K562 (cell line): ENCODE measurements around the gene VWA7. TPM values are rescaled to one million over a fixed set of nuclear protein-coding genes. Genes with fewer than 3 reads are reported as not detected.
A peak's percentile ranks its signal among the peaks of the same experiment; 100 is the strongest.
"Not testable (repeated sequence)": the region's sequence is repeated elsewhere in the genome, so short reads cannot be mapped to it uniquely, and the experiment has no call there.

ENCODE experiments used
- ATAC-seq: fragments of 200-7000 bp; cut with Tn5 transposase; 3 replicates; pipeline ENCODE4 v1.9.1; 2020; ENCODE audit warnings: moderate library complexity
- BruUV-seq: library from RNA; stranded (reverse); fragments of 400-500 nt; replicated peaks from 2 replicates; lab custom pipeline; 2021; lab: Mats Ljungman, UMichigan
- CTCF ChIA-PET: fragments of 300-600 bp; formaldehyde crosslinking; extraction: SDS; loops from one replicate; lab custom pipeline; 2021; ENCODE audit warnings: low intra/inter-chr PET ratio; lab: Yijun Ruan, JAX
- POLR2A ChIA-PET: fragments of 300-600, 350-650 bp; sonication (Branson Sonifier 250); formaldehyde crosslinking; extraction: SDS; loops from one replicate; lab custom pipeline; 2021; ENCODE audit warnings: antibody characterized with exemption, inconsistent platforms; lab: Yijun Ruan, JAX
- DNase-seq, 4 experiments: peaks; one replicate each; pipeline versions ENCODE4 v3.0.0 to v3.0.0-alpha.2; 2011 to 2018; ENCODE audit warnings: low spot score in 3 of 4, mixed read lengths in 3 of 4; ENCODE audit errors: extremely low read depth in 1 of 4
- FAIRE-seq: peaks from 2 replicates; lab custom pipeline; 2011; peaks lifted over from hg19 to GRCh38; lab: Jason Lieb, UNC
- H2AFZ ChIP-seq: 2 replicates; pipeline ENCODE4 v1.6.0; 2011; ENCODE audit warnings: low read depth, low read length, control low read depth, inconsistent platforms
- H3K27ac ChIP-seq: fragments of 200-600 bp; 3 replicates; pipeline ENCODE4 v1.8.0; 2011; ENCODE audit warnings: low read depth, mild to moderate bottlenecking, control low read depth, inconsistent platforms, low read length, moderate library complexity, mixed read lengths; ENCODE audit errors: extremely low read depth
- H3K27me3 ChIP-seq, 2 experiments: fragments of 300-600 bp in 1 of 2; 2 replicates in 1 of 2; 3 replicates in 1 of 2; pipeline versions ENCODE4 v1.6.0 to v1.8.0; 2011; ENCODE audit warnings: inconsistent platforms in 2 of 2, low read length in 2 of 2, mild to moderate bottlenecking in 1 of 2, mixed read lengths in 1 of 2, moderate library complexity in 1 of 2; ENCODE audit not compliant: control insufficient read depth in 2 of 2, insufficient read depth in 2 of 2
- H3K36me3 ChIP-seq: fragments of 300-600 bp; 3 replicates; pipeline ENCODE4 v1.8.0; 2011; ENCODE audit warnings: mild to moderate bottlenecking, low read length, inconsistent platforms; ENCODE audit not compliant: control insufficient read depth, insufficient read depth
- H3K4me1 ChIP-seq, 2 experiments: fragments of 200-600 bp in 1 of 2; replicated peaks in 1 of 2; 2 replicates in 1 of 2; 3 replicates in 1 of 2; pipeline versions ENCODE4 v1.5.1 to v1.8.0; 2011; ENCODE audit warnings: inconsistent platforms in 2 of 2, low read length in 2 of 2, mild to moderate bottlenecking in 1 of 2, mixed read lengths in 1 of 2, moderate library complexity in 1 of 2; ENCODE audit not compliant: control insufficient read depth in 2 of 2, insufficient read depth in 2 of 2
- H3K4me2 ChIP-seq: 2 replicates; pipeline ENCODE4 v1.6.1; 2011; ENCODE audit warnings: low read length, control low read depth, inconsistent platforms, mixed read lengths; ENCODE audit not compliant: insufficient read depth
- H3K4me3 ChIP-seq: fragments of 200-600 bp; sonication (generic), shearing (Covaris generic); 2 replicates; pipeline ENCODE4 v1.5.1; 2016; ENCODE audit warnings: control low read depth, inconsistent platforms
- H3K79me2 ChIP-seq: fragments of 200-600 bp; 3 replicates; pipeline ENCODE4 v1.8.0; 2011; ENCODE audit warnings: low read length, inconsistent platforms; ENCODE audit not compliant: control insufficient read depth, insufficient read depth
- H3K9ac ChIP-seq, 2 experiments: 2 replicates each; pipeline versions ENCODE4 v1.6.0 to v1.6.1; 2011; ENCODE audit warnings: low read depth in 2 of 2, low read length in 2 of 2, control low read depth in 1 of 2, inconsistent platforms in 1 of 2, mild to moderate bottlenecking in 1 of 2, mixed read lengths in 1 of 2; ENCODE audit not compliant: insufficient read depth in 1 of 2
- H3K9me1 ChIP-seq: one replicate; pipeline ENCODE4 v1.6.0; 2011; ENCODE audit warnings: inconsistent platforms, mild to moderate bottlenecking, low read length, moderate library complexity; ENCODE audit not compliant: control insufficient read depth, insufficient read depth
- H3K9me3 ChIP-seq: replicated peaks from 2 replicates; pipeline ENCODE4 v1.5.1; 2011; ENCODE audit warnings: low read depth, low read length, inconsistent platforms; ENCODE audit not compliant: control insufficient read depth, insufficient read depth
- H4K20me1 ChIP-seq: replicated peaks from 2 replicates; pipeline ENCODE4 v1.6.1; 2011; ENCODE audit warnings: low read length, inconsistent platforms, mixed read lengths; ENCODE audit not compliant: control insufficient read depth, insufficient read depth
- BCOR ChIP-seq: fragments of 450-650 bp; IDR thresholded peaks from 2 replicates; pipeline ENCODE4 v1.6.1; 2016
- CXXC5 ChIP-seq: fragments of 250-450 bp; sonication (Bioruptor Pico); IDR thresholded peaks from 2 replicates; pipeline ENCODE4 v1.8.0; 2022; ENCODE audit warnings: inconsistent platforms, mild to moderate bottlenecking, moderate library complexity
- DMBX1 ChIP-seq: fragments of 250-450 bp; sonication (Bioruptor Pico); IDR thresholded peaks from 2 replicates; pipeline ENCODE4 v1.8.0; 2022; ENCODE audit warnings: inconsistent platforms, mild to moderate bottlenecking, moderate library complexity, borderline replicate concordance
- FOS ChIP-seq: IDR thresholded peaks from 3 replicates; pipeline ENCODE4 v1.6.1; 2011; ENCODE audit not compliant: insufficient read length; ENCODE audit errors: extremely low read depth
- FOXA3 ChIP-seq, 2 experiments: fragments of 450-650 bp in 1 of 2; sonication (generic) in 1 of 2; formaldehyde crosslinking; IDR thresholded peaks in 1 of 2; conservative IDR thresholded peaks in 1 of 2; 2 replicates each; pipeline versions ENCODE4 v1.4.0 to v1.8.0; 2020 to 2022; ENCODE audit warnings: mild to moderate bottlenecking in 2 of 2, missing genetic modification reagents in 1 of 2
- HMG20B ChIP-seq: fragments of 250-450 bp; sonication (Bioruptor Pico); IDR thresholded peaks from 2 replicates; pipeline ENCODE4 v1.5.0; 2021; ENCODE audit warnings: mild to moderate bottlenecking
- IFI16 ChIP-seq: fragments of 250-450 bp; sonication (Bioruptor Pico); IDR thresholded peaks from 2 replicates; pipeline ENCODE4 v2.1.2; 2022; ENCODE audit warnings: mild to moderate bottlenecking, inconsistent platforms
- LARP7 ChIP-seq: fragments of 450-650 bp; IDR thresholded peaks from 2 replicates; pipeline ENCODE4 v1.6.1; 2016
- MAZ ChIP-seq, 2 experiments: fragments of 450-650 bp in 1 of 2; sonication (generic) in 1 of 2; formaldehyde crosslinking; IDR thresholded peaks in 1 of 2; conservative IDR thresholded peaks in 1 of 2; 2 replicates each; pipeline versions ENCODE4 v1.4.0 to v1.5.0; 2020; ENCODE audit warnings: mild to moderate bottlenecking in 1 of 2, missing genetic modification reagents in 1 of 2
- MCM3 ChIP-seq: fragments of 450-650 bp; IDR thresholded peaks from 2 replicates; pipeline ENCODE4 v1.6.1; 2016
- MTF1 ChIP-seq: fragments of 250-450 bp; sonication (Bioruptor Pico); IDR thresholded peaks from 2 replicates; pipeline ENCODE4 v1.9.0; 2021; ENCODE audit warnings: moderate library complexity, mild to moderate bottlenecking, inconsistent platforms, borderline replicate concordance
- TCF15 ChIP-seq: fragments of 250-450 bp; sonication (Bioruptor Pico); IDR thresholded peaks from 2 replicates; pipeline ENCODE4 v1.8.0; 2022; ENCODE audit warnings: moderate library complexity, mild to moderate bottlenecking, inconsistent platforms
- TOE1 ChIP-seq, 2 experiments: fragments of 450-650 bp in 1 of 2; sonication (generic) in 1 of 2; formaldehyde crosslinking in 1 of 2; IDR thresholded peaks; 2 replicates each; pipeline versions ENCODE4 v1.7.1 to v1.8.0; 2016 to 2022; ENCODE audit warnings: borderline replicate concordance in 2 of 2, mild to moderate bottlenecking in 2 of 2, antibody characterized with exemption in 1 of 2, inconsistent platforms in 1 of 2, low read depth in 1 of 2, missing genetic modification reagents in 1 of 2, moderate library complexity in 1 of 2
- ZNF253 ChIP-seq: fragments of 250-450 bp; sonication (Bioruptor Pico); conservative IDR thresholded peaks from 2 replicates; pipeline ENCODE4 v1.6.1; 2021; ENCODE audit warnings: mild to moderate bottlenecking
- ZNF668 ChIP-seq: fragments of 250-450 bp; sonication (Bioruptor Pico); IDR thresholded peaks from 2 replicates; pipeline ENCODE4 v1.8.0; 2022; ENCODE audit warnings: mild to moderate bottlenecking, inconsistent platforms
- WGBS: fragments of 100-300 bp; shearing (Covaris generic); methylation state at CpG from one replicate; pipeline ENCODE4 v1.1.6; 2016; ENCODE audit warnings: low coverage, mixed read lengths; ENCODE audit not compliant: insufficient coverage; ENCODE audit errors: missing lambda C conversion rate; 5-methylcytosine and 5-hydroxymethylcytosine counted together
- in situ Hi-C: fragments of 300-500 bp; cut with MboI; formaldehyde crosslinking; loops from 4 replicates; pipeline ENCODE4 v1.15.0; 2018; ENCODE audit warnings: inconsistent platforms, mixed read lengths
- intact Hi-C: fragments of 100-400 bp; cut with micrococcal nuclease; formaldehyde crosslinking; loops from 2 replicates; pipeline ENCODE4 v1.14.2; 2022
- polyA plus RNA-seq, 8 experiments: library from polyadenylated mRNA; depleted of rRNA in 4 of 8; stranded (reverse) in 5 of 8; unstranded in 3 of 8; fragments of >200 nt; fragmentation: Nextera tagmentation in 2 of 8; fragmentation: Illumina TruSeq in 1 of 8; extraction: Ambion mirVana in 2 of 8; extraction: Trizol in 1 of 8; gene quantifications; 2 replicates each; pipeline versions ENCODE4 v1.2.1 to v1.2.3, GENCODE V29; 2011 to 2014; ENCODE audit warnings: inconsistent platforms in 1 of 8, missing spikeins in 1 of 8
- total RNA-seq, 7 experiments: library from RNA; depleted of rRNA in 6 of 7; stranded (reverse); fragments of >200 nt in 6 of 7; fragmentation: Illumina TruSeq in 2 of 7; extraction: Trizol in 2 of 7; gene quantifications; 2 replicates each; pipeline versions ENCODE4 v1.2.1 to v1.2.3, GENCODE V29; 2011 to 2021; ENCODE audit warnings: low replicate concordance in 1 of 7

The VWA7 gene
- total and polyA plus RNA-seq, 9 of the 15 experiments (the other 6 are each of a cell fraction or from before 2014, with no cell fraction given) = 0.18 to 2.9 (median 0.95) TPM

GRCh38 chr6:31821301-31822035 is 44.3 kb upstream of the VWA7 start (continued):
- no peak for TF ChIP-seq MCM3
- TF ChIP-seq ZNF253 (CRISPR knock-in tag) = no peak
- TF ChIP-seq TOE1 (IDR thresholded peaks at IDR 0.05; ENCODE audit: borderline replicate concordance) = no peak
- TF ChIP-seq TOE1 (CRISPR knock-in tag; IDR thresholded peaks at IDR 0.05; ENCODE audit: borderline replicate concordance, low read depth) = no peak
- TF ChIP-seq LARP7 = peak; percentile 81
- no peak for TF ChIP-seq FOS
- no peak for TF ChIP-seq HMG20B (CRISPR knock-in tag)

GRCh38 chr6:31820399-31820798 is 43.3 kb upstream of the VWA7 start:
- H3K27me3 ChIP-seq, DNase-seq, H3K9me3 ChIP-seq, H3K4me3 ChIP-seq, BruUV-seq, H2AFZ ChIP-seq, CTCF ChIA-PET, in situ Hi-C loops, H3K9me1 ChIP-seq, FAIRE-seq, ATAC-seq: not testable (repeated sequence)
- H3K27ac ChIP-seq = peak overlapping the region; percentile 99; the same call in 1 of the 3 replicates
- H3K4me2 ChIP-seq = peak overlapping the region; percentile 89; the same call in 1 of the 2 replicates
- intact Hi-C loops = loop anchor here (10.0 kb wide), 1 partner anchor 354 kb away; the partner anchor contains the start of genes AGPAT1 and RNF5
- peaks cover 43 to 48% of the 10 kb centered on the region in 2 experiments for H3K4me1 ChIP-seq
- H4K20me1 ChIP-seq = peaks cover 16% of the 10 kb centered on the region
- 60% methylated on average over 10 of the region's 10 CpGs for WGBS
- TF ChIP-seq TCF15 = peak; percentile 60; the same call in 1 of the 2 replicates
- TF ChIP-seq MTF1 (CRISPR knock-in tag) = 0 out of 2 replicates have a peak, but pooled peaks have one; percentile 7
- peak in 1 of 2 experiments; percentile 5; a peak in 1 of 4 replicates for TF ChIP-seq FOXA3 (CRISPR knock-in tag; conservative IDR thresholded peaks at IDR 0.05 in 1 of 2, IDR thresholded peaks at IDR 0.05 in 1 of 2)
- 0 out of 2 replicates have a peak, but pooled peaks have one; percentile 36 for TF ChIP-seq BCOR
- peak; percentile 45; the same call in 1 of the 2 replicates for TF ChIP-seq ZNF668 (CRISPR knock-in tag)
- TF ChIP-seq IFI16 (CRISPR knock-in tag) = 0 out of 2 replicates have a peak, but pooled peaks have one; percentile 45
- 0 out of 2 replicates have a peak, but pooled peaks have one; percentile 53 for TF ChIP-seq DMBX1 (CRISPR knock-in tag)
- peak; percentile 34; the same call in 1 of the 2 replicates for TF ChIP-seq CXXC5 (CRISPR knock-in tag)
- TF ChIP-seq MAZ (CRISPR knock-in tag; conservative IDR thresholded peaks at IDR 0.05 in 1 of 2, IDR thresholded peaks at IDR 0.05 in 1 of 2) = 0 out of 4 replicates have a peak, but pooled peaks of 1 of the 2 experiments have one; percentile 23
- H3K36me3 ChIP-seq = peaks cover 23% of the 10 kb centered on the region
- POLR2A ChIA-PET = interaction anchor here (0.6 to 6.1 kb wide), 5 partner anchors 10 to 106 kb away, joined by 4 to 58 read pairs (median 9); partner anchors contain the start of gene LSM2
- peak overlapping the region in 1 of 2 experiments; percentile 69; a peak in 2 of 4 replicates for H3K9ac ChIP-seq
- H3K79me2 ChIP-seq = peaks cover 64% of the 10 kb centered on the region
